Pons (tissue), 1 donor: ENCODE results near the gene SHANK2.

Source experiments
- DNase-seq: peaks from one replicate; pipeline ENCODE4 v3.0.0-alpha.2; 2016; ENCODE audit warnings: low spot score

Gene SHANK2

GRCh38 chr11:71252269-71252769 lies at the start of gene SHANK2:
Gene SHANK2, minus strand, starts transcription at chr11:71252577. Its CDS starts 105,251 bp downstream, at chr11:71147326.
- no peak for DNase-seq

- no peak for DNase-seq
These were observed 49.6 kb upstream of the SHANK2 start for GRCh38 chr11:71301858-71302533.

- DNase-seq: no peak
These were observed 48.9 kb upstream of the SHANK2 start for GRCh38 chr11:71301046-71301857.

GRCh38 chr11:71300187-71300586 lies 47.8 kb upstream of the SHANK2 start:
- DNase-seq: no peak

- DNase-seq: no peak
These were observed 46.4 kb upstream of the SHANK2 start for GRCh38 chr11:71298761-71299181.

- DNase-seq: no peak
These were observed 45.7 kb upstream of the SHANK2 start for GRCh38 chr11:71298016-71298550.

GRCh38 chr11:71294846-71295600 lies 42.6 kb upstream of the SHANK2 start:
- DNase-seq: no peak

- no peak for DNase-seq
These were observed 41.8 kb upstream of the SHANK2 start for GRCh38 chr11:71293961-71294782.

GRCh38 chr11:71286701-71287643 lies 34.6 kb upstream of the SHANK2 start:
- DNase-seq: peak; percentile 46

- no peak for DNase-seq
These were observed 32.7 kb upstream of the SHANK2 start for GRCh38 chr11:71285111-71285510.

GRCh38 chr11:71284525-71285092 lies 32.2 kb upstream of the SHANK2 start:
- DNase-seq: no peak

- no peak for DNase-seq
These were observed 31.6 kb upstream of the SHANK2 start for GRCh38 chr11:71283971-71284441.

GRCh38 chr11:71282581-71283351 lies 30.4 kb upstream of the SHANK2 start:
- no peak for DNase-seq

GRCh38 chr11:71281831-71282230 lies 29.5 kb upstream of the SHANK2 start:
- no peak for DNase-seq

- no peak for DNase-seq
These were observed 28.8 kb upstream of the SHANK2 start for GRCh38 chr11:71281204-71281603.

GRCh38 chr11:71279916-71280645 lies 27.7 kb upstream of the SHANK2 start:
- no peak for DNase-seq

GRCh38 chr11:71272161-71272560 lies 19.8 kb upstream of the SHANK2 start:
- DNase-seq: no peak
